NCI-H1105 (cell line): ENCODE results near the gene PRKAG2.
"Not testable (repeated sequence)": the region's sequence is repeated elsewhere in the genome, so short reads cannot be mapped to it uniquely, and the experiment has no call there.

Source experiments
- DNase-seq: peaks from one replicate; lab custom pipeline; 2025; lab: John Stamatoyannopoulos, UW

Gene PRKAG2

GRCh38 chr7:151585744-151586393 is 291.0 kb downstream of the PRKAG2 start:
- no peak for DNase-seq

GRCh38 chr7:151581741-151582140 is 295.2 kb downstream of the PRKAG2 start:
- DNase-seq, result no peak

DNA sequence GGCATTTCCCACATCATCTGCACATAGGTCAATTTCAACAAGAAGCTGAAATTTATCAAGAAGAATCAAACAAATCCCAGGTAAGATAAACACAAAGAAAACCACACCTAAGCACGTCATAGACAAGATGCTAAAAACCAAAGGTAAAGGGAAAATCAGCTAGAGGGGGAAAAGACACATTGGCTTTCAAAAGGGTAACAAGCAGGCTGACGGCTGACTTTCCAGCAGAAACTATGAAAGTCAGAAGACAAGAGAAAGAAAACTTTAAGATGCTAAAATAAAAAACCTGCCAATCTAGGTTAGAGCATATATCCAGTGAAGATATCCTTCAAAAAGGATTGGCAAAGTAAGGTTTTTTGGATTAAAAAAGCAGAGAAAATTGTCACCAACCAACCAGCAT is 297.3 kb downstream of the PRKAG2 start:
- DNase-seq, result no peak

DNA sequence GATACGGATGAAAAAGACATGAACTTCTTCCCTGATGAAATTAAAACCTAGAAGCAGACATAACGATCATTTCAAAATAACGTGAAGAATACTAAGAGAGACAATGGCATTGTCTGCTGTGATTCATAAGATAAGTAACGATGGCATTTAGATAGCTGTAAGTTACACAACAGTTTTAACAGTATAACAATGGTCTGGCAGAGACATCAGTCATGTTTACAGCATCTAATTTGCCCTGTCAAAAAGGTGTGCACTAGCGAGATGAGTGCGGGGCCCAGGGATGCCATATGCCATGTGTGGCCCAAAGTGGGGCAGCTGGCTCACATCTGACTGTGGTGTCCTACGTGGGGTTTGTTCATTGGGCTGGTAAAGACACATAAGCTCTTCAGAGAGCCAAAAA is 301.5 kb downstream of the PRKAG2 start:
- DNase-seq, result no peak

DNA sequence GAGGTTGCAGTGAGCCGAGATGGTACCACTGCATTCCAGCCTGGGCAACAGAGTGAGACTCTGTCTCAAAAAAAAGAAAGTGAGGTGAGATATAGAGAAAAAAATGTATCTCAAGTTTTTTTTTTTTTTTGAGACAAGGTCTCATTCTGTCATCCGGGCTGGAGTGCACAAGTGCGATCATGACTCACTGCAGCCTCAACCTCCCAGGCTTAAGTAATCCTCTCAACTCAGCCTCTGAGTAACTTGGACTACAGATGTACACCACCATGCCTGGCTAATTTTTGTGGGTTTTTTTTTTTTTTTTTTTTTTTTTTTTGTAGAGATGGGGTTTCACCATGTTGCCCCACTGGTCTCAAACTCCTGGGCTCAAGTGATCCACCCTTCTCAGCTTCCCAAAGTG is 303.9 kb downstream of the PRKAG2 start:
- DNase-seq, result not testable (repeated sequence)

- DNase-seq, result no peak
Observed at GRCh38 chr7:151572136-151572535, 304.8 kb downstream of the PRKAG2 start.

- DNase-seq, result no peak
Observed at GRCh38 chr7:151571471-151571870, 305.4 kb downstream of the PRKAG2 start.

- DNase-seq, result no peak
Observed at GRCh38 chr7:151570366-151570915, 306.5 kb downstream of the PRKAG2 start.

GRCh38 chr7:151568956-151569940 is 307.7 kb downstream of the PRKAG2 start:
- no peak for DNase-seq

DNA sequence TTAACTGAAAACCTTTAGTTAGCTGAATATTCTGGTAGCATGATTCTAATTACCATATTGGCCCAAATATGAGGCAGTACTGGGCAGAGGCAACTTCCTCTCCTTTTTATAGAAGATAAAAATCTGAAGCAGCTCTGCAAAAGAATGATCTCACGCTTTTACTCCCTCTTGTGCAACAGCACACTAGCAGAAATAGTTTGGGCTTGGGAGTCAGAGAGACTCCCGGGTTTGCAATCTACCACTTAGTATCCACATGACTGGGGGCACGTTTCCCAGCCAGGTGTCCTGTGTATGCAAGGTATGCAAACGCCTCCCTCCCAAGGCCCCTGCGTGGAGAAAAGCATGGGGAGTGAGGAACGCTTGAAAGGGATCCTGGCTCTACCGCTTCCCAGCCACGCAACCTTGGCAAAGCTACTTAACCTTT is 310.0 kb downstream of the PRKAG2 start:
- DNase-seq, result no peak

DNA sequence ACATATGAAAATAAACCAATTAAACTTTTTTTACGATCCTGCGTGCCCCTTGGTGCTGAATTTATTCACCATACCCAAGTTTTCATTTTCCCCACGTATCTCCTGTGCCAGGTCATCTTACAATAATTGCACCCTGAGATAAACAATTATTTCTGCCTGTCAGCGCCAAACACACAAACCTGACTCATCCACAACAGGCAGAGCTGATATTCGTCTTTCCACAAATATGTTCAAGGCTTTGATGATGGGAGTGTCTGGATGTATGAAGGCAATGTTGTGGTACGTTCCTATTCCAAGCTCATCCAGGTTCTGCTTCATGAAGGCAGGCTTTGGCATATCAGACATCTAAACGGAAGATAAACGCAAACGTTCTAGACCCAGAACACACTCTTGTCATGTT is 311.4 kb downstream of the PRKAG2 start:
- DNase-seq, result no peak

DNA sequence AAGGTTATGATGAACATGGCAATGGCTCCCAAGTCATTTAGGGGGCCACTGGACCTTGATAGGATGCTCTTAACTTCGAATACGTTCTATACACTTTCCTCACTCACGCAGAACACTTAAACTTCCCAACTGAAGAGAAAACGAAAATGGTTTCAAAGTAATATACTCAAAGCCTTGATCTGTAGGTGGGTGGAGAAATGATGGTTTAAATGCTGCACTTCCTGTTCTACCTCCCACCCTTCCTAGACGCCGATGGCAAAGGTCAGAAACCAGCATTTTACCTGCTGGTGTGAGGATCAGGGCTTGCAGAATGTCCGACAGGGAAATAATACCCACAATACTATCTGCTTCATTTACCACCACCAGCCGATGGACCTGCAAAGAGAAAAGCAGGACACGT is 316.7 kb downstream of the PRKAG2 start:
- no peak for DNase-seq

GRCh38 chr7:151559557-151560183 is 317.2 kb downstream of the PRKAG2 start:
- DNase-seq, result no peak

DNA sequence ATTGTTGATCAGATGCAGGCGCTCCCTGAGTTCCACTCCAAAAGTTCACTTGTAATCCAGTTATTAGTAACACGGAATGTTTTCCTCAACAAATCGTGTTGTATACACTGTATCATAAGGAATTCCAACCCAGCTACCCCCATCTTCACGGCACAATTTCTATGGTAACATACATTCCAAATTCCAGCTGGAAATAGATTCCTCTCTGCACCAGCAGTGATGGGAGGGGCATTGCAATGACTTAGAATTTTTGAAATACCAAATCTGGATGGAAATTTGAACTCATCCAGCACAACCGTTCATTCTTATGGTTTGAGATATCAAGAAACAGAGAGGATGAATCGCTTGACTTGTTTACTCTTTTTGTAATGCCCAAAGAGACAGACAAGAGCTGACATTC is 318.3 kb downstream of the PRKAG2 start:
- DNase-seq, result no peak

DNA sequence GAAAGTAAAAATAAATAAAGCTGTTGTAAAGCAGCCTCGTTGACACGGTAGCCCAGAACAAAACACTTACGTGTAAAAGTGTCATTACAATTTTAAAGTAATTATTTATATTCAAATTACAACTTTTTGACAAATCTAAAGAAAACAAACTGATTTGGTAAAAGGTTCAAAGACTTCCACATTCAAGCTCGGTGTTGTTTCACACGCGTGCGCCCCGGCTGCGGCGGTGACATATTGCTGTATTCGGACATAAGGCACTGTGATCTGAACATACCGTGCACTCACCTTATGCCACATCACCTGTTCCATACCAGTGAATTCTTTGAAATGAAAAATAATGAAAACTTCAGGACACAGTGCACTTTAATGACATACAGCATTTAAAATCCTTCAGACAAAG is 320.3 kb downstream of the PRKAG2 start:
- DNase-seq, result no peak

- DNase-seq, result no peak
Observed at GRCh38 chr7:151553356-151553755, 323.6 kb downstream of the PRKAG2 start.

DNA sequence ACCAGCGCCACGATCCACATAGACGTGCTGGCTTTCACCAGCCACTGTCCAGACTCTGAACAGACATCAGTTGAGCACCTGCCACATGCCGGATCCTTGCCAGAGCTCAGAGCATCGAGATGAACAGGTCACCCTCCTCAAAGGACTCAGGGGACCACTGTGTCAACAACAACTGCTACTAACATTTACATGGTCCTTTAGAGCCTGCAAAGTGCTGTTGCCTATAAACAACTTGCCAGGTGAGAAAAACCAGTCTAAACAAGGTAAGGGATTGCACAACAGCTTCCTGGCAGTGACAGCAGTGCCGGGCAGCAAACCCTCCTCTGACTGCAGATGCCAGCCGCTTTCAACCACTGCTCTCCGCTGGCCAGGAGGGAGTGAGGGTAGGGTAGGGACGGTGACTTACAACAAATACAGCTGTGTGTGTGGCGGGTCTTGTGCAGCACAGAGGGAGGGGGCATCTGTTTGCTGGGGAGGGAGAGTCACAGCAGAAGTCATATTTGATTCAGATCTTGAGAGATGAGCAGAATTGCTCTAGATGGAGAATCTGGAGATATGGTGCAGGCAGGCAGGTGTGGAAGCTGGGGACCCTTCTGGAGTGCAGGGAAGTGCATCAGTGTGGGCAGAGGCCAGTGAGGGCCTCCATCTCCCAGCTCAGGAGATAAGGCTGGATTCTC is 324.4 kb downstream of the PRKAG2 start:
- peak; percentile 91 for DNase-seq

- DNase-seq, result no peak
Observed at GRCh38 chr7:151551820-151552219, 325.1 kb downstream of the PRKAG2 start.

GRCh38 chr7:151550656-151551286 is 326.1 kb downstream of the PRKAG2 start:
- no peak for DNase-seq

GRCh38 chr7:151549644-151550043 is 327.3 kb downstream of the PRKAG2 start:
- no peak for DNase-seq

GRCh38 chr7:151549083-151549482 is 327.8 kb downstream of the PRKAG2 start:
- no peak for DNase-seq
